Measurements from ENCODE around the gene SDC4. TPM values are rescaled to one million over a fixed set of nuclear protein-coding genes. Genes with fewer than 3 reads are reported as not detected.
"Not testable (repeated sequence)": the region's sequence is repeated elsewhere in the genome, so short reads cannot be mapped to it uniquely, and the experiment has no call there.

The SDC4 gene
- total RNA-seq, 6 experiments from 2014 or later = 122 to 146 (median 135) TPM

DNA sequence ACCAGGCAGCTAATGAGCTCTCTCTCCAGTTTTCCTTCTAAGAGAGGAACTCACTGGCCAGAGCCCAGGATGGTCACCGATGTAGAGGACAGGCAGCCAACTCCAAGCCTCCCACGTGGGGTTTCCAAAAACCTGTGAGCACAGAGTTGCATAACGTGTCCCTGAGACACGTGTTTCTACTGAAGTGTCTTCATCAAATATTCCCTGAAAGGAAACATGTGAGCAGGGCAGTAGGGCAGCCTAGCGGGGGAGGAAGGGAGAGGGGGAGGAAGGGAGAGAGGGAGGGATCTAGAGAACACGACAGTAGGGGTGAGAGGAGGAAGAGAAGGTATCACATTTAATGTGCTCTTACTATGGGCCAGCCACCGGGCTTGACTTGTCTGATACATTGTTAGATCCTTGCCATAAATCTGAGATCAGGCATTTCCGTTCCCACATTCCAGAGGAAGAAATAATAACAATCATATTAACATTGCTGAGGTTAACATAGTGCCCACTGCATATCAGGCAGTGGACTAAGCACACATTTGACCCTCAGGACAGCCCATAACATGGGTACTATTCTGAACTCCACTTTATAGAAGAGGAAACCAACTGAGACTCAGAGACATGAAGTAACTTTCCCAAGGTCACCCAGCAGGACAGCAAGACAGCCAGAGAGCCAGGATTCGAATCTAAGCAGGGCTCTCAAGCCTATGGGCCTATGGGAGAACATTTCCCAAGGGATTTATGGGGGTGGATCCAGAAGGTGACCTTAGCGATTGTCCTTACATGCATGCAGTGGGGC is 10.3 kb upstream of the SDC4 start:
- H3K9me3 Mint-ChIP-seq = no peaks in the 10 kb centered on the region
- peak overlapping the region; percentile 85 for H3K27ac Mint-ChIP-seq
- peak; percentile 62 for DNase-seq
- H3K36me3 Mint-ChIP-seq (ENCODE audit: low read depth) = no peaks in the 10 kb centered on the region
- peak overlapping the region; percentile 54 for H3K4me3 Mint-ChIP-seq
- TF ChIP-seq, protein P1, sequence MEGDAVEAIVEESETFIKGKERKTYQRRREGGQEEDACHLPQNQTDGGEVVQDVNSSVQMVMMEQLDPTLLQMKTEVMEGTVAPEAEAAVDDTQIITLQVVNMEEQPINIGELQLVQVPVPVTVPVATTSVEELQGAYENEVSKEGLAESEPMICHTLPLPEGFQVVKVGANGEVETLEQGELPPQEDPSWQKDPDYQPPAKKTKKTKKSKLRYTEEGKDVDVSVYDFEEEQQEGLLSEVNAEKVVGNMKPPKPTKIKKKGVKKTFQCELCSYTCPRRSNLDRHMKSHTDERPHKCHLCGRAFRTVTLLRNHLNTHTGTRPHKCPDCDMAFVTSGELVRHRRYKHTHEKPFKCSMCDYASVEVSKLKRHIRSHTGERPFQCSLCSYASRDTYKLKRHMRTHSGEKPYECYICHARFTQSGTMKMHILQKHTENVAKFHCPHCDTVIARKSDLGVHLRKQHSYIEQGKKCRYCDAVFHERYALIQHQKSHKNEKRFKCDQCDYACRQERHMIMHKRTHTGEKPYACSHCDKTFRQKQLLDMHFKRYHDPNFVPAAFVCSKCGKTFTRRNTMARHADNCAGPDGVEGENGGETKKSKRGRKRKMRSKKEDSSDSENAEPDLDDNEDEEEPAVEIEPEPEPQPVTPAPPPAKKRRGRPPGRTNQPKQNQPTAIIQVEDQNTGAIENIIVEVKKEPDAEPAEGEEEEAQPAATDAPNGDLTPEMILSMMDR (IDR thresholded peaks at IDR 0.05) = no peak
- peaks cover 3% of the 10 kb centered on the region; the same call in 1 of the 2 replicates for H3K27me3 Mint-ChIP-seq (ENCODE audit: insufficient read depth)
- peaks cover 73% of the 10 kb centered on the region for H3K4me1 Mint-ChIP-seq (ENCODE audit: low read depth)

DNA sequence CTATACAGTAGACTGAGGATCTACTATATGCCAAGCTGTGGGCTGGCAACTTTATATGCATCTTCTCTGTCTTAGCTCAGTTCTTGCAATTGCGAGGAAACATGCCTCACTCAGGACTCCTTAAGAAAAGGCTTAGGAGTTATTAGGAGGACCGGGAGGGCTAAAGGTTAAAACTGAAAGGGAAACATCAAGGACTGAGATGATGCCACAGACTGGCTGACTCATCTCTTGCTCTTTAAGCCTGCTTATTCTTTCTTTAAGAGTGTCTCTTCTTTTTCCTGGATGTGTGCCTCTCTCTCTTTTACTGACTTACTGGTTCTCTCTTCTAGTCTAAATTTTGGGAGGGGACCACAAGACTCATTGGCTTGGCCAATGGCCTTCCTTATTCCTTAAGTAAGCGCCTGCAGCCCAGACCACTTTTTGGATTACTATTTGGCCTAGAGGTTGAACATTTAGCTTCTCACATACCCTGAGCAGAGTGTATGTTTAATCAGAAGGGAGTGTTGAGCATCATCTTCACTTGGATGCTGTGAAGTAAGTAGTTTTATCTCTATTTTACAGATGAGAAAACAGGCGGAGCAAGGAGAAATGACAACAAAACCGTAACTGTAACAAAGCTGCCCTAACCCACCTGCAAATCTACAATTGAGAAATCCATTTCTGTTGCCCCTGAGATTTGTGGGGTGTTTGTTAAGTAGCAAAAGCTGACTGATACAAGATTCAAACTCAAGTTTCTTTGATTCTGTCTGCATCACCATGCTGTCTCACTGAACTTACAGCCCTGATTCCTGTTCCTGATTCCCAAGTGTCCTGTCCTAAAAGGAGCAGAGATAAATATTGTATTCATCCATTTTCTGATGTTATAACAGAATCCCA is 7.2 kb upstream of the SDC4 start:
- Mint-ChIP-seq H3K36me3 (ENCODE audit: low read depth) (no peaks in the 10 kb centered on the region), H3K9me3 (no peaks in the 10 kb centered on the region), H3K27ac (peak overlapping the region; percentile 70), H3K4me1 (ENCODE audit: low read depth) (peaks cover 61% of the 10 kb centered on the region), H3K27me3 (ENCODE audit: insufficient read depth) (no peaks in the 10 kb centered on the region), H3K4me3 (peak overlapping the region; percentile 62)
- TF ChIP-seq, protein P1 (IDR thresholded peaks at IDR 0.05) = no peak
- peak; percentile 72 for DNase-seq

DNA sequence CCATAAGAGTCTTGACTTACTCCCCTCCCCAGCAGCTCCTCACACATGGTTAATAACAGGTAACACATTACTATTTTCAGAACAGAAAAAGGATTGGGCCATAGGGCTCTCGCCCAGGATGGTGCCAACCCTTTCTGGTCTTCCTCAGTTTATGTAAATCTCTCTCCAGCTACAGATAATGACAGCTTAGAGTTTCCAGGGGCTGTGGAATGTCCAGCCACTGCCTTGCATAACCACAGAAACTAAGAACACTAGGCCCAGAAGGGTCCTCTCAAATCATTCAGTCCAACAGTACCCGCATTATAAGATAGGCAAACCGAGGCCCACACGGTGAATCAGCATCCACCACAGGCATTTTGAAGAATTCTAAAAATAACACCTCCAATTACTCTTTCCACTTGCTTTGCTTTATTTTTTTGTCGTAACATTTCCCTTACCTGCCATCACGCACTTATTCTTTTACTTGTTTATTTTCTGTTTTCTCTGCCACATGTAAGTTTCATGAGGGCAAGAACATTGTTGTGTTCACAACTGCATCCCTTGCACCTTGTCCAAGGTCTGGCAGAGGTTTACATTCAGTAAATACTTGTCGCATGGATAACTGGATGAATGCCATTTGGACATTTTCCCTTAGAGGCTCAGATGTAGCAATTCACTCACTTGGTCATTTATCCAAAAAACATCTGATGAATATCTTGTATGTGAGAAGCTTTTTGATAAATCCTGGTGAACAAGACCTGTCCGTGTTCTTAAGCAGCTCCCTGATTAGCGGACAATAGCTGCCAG is 6.4 kb upstream of the SDC4 start:
- peak overlapping the region; percentile 62 for H3K4me3 Mint-ChIP-seq
- H3K9me3 Mint-ChIP-seq = no peaks in the 10 kb centered on the region
- TF ChIP-seq, protein P1 (IDR thresholded peaks at IDR 0.05) = no peak
- H3K27ac Mint-ChIP-seq = peak overlapping the region; percentile 70
- H3K36me3 Mint-ChIP-seq (ENCODE audit: low read depth) = no peaks in the 10 kb centered on the region
- H3K4me1 Mint-ChIP-seq (ENCODE audit: low read depth) = peaks cover 53% of the 10 kb centered on the region
- DNase-seq = no peak
- no peaks in the 10 kb centered on the region for H3K27me3 Mint-ChIP-seq (ENCODE audit: insufficient read depth)

DNA sequence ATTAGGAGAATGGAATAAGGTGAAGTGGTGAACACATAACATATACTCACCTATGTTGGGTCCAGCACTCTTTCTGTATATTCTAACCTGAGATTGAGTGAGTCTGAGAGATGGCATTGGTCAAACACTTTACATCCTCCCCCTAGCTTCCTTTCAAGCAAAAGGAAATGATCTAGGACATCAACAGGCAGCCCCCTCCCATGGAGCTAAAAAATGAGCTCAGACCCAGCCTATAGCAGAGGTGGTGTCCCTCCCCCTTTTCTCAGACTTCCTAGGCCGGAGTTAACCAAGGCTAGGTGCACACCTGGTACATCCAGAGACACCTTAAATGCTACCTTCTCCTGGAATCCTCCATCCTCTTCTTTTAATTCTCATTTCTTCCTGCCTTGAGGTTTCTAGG is 5.5 kb upstream of the SDC4 start:
- H3K4me3 Mint-ChIP-seq = no peak overlapping the region
- H3K27ac Mint-ChIP-seq = peak overlapping the region; percentile 70; the same call in 1 of the 2 replicates
- peaks cover 46% of the 10 kb centered on the region for H3K4me1 Mint-ChIP-seq (ENCODE audit: low read depth)

DNA sequence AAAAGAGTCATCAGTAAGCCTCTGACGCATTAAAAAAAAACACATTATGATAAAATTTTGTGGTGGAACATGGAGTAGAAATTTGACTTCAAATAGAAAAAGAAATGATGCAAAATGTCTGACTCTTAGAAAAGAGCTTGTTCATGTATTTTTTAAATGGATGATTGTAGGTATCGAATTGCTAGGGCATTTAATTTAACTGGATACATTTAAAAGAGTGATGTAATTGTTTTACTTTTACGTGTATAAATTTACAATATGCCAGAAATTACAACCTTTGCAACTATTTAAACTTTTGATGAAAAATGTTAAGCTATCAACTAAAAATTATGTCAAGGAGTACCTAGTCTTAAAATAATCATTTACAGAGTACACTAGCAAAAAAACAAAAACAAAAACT is 4.5 kb upstream of the SDC4 start:
- DNase-seq = no peak
- Mint-ChIP-seq H3K27me3 (ENCODE audit: insufficient read depth) (no peaks in the 10 kb centered on the region), H3K9me3 (no peaks in the 10 kb centered on the region), H3K27ac (no peak overlapping the region), H3K36me3 (ENCODE audit: low read depth) (no peaks in the 10 kb centered on the region), H3K4me1 (ENCODE audit: low read depth) (peaks cover 40% of the 10 kb centered on the region), H3K4me3 (no peak overlapping the region)
- TF ChIP-seq, protein P1 (IDR thresholded peaks at IDR 0.05) = no peak

More for the DNA sequence above, 5.5 kb upstream of the SDC4 start:
- no peak for DNase-seq
- no peaks in the 10 kb centered on the region for H3K27me3 Mint-ChIP-seq (ENCODE audit: insufficient read depth)
- H3K9me3 Mint-ChIP-seq = no peaks in the 10 kb centered on the region
- TF ChIP-seq, protein P1 (IDR thresholded peaks at IDR 0.05) = no peak
- no peaks in the 10 kb centered on the region for H3K36me3 Mint-ChIP-seq (ENCODE audit: low read depth)

DNA sequence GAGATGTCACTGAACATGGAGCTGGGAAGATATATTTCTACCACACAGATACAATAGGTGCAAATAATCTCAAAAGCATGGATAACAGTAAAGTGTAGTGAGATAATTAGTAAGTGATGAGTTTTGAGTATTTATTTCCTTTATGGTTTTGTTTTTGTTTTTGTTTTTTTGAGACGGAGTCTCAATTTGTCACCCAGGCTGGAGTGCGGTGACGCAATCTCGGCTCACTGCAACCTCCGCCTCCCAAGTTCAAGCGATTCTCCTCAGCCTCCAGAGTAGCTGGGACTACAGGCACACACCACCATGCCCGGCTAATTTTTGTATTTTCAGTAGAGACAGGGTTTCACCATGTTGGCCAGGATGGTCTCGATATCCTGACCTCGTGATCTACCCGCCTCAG is 2.6 kb upstream of the SDC4 start:
- H3K4me1 Mint-ChIP-seq (ENCODE audit: low read depth) = peaks cover 40% of the 10 kb centered on the region
- H3K9me3 Mint-ChIP-seq; H3K27me3 Mint-ChIP-seq (ENCODE audit: insufficient read depth); H3K27ac Mint-ChIP-seq; H3K36me3 Mint-ChIP-seq (ENCODE audit: low read depth); DNase-seq; H3K4me3 Mint-ChIP-seq: not testable (repeated sequence)

Data from HFFc6 (cell line).